Measurements from ENCODE around the gene CATSPERZ.

Gene CATSPERZ

DNA sequence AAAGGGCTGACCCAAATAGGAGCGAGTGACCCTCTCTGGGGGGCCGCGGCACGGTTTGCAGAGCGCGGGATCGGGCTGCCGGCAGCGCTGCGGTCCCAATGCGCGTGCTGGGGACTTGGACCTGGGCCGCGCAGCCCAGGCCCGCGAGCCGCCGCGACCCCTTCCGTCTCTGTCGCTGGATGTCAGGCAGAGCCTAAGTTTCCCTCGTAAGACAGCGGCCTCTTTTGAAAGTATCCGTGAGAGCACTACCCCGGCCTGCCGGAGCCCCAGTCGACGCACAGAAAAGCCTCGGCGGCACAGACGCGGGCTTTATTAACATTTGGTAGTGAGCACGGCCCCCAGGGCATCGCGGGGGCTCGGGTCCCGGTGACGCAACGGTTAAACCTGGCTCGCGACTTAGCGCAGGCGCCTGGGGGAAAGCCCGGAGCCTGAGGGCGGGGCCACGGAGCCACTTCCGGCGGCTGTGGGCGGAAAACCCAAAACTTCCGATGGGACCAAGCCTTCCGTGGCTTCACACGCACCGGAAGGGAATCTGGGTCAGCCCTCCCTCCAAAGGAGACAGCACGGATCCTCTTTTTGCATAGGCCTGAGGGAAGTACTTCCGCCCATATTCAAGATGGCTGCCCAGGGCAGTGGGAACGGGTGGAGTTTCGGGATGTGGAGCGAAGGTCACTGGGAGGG is 30.5 kb upstream of the CATSPERZ start:
- H4K8ac ChIP-seq (ENCODE audit: low read depth, low read length): peak overlapping the region; percentile 99
- H3K4me1 ChIP-seq (ENCODE audit: control insufficient read depth in 1 of 2, insufficient read depth in 2 of 2, low read length in 2 of 2): peaks cover 14 to 18% of the 10 kb centered on the region in 2 experiments
- peak overlapping the region; percentile 99 for H3K27ac ChIP-seq (ENCODE audit: low read depth, low read length)
- H3K27me3 ChIP-seq (ENCODE audit: insufficient read depth, low read length): no peaks in the 10 kb centered on the region
- peak overlapping the region; percentile 99 for H4K91ac ChIP-seq (ENCODE audit: low read depth, low read length)
- H2BK5ac ChIP-seq (ENCODE audit: low read depth, low read length, poor library complexity): peak overlapping the region; percentile 98
- no peak overlapping the region for H2BK12ac ChIP-seq (ENCODE audit: low read length)
- peaks cover 31 to 33% of the 10 kb centered on the region in 2 experiments for H3K36me3 ChIP-seq (ENCODE audit: control insufficient read depth in 1 of 2, insufficient read depth in 2 of 2, low read length in 2 of 2)
- no peaks in the 10 kb centered on the region for H3K9me3 ChIP-seq (ENCODE audit: insufficient read depth, low read depth, low read length)
- H3K4me2 ChIP-seq (ENCODE audit: low read length): peak overlapping the region; percentile 92
- H3K14ac ChIP-seq (ENCODE audit: low read length): peak overlapping the region; percentile 96
- H3K23ac ChIP-seq (ENCODE audit: low read length): no peak overlapping the region
- no CpG with 5 or more reads among the region's 58 CpGs for WGBS (ENCODE audit: extremely low coverage, insufficient coverage, insufficient read length)
- H2AFZ ChIP-seq (ENCODE audit: insufficient read depth, low read length, poor library complexity): peak overlapping the region; percentile 64
- H2BK120ac ChIP-seq (ENCODE audit: insufficient read depth, low read length, poor library complexity): peak overlapping the region; percentile 91
- H3K79me1 ChIP-seq (ENCODE audit: low read length): peaks cover 28% of the 10 kb centered on the region
- peak overlapping the region; percentile 96 for H3K9ac ChIP-seq (ENCODE audit: low read length)
- H3K4me3 ChIP-seq (ENCODE audit: low read depth, low read length): peak overlapping the region; percentile 80
- H3K4ac ChIP-seq (ENCODE audit: low read depth, low read length): peak overlapping the region; percentile 67
- peaks cover 13% of the 10 kb centered on the region for H3K79me2 ChIP-seq (ENCODE audit: control insufficient read depth, insufficient read depth, low read length, poor library complexity)
- peak overlapping the region; percentile 99 for H4K12ac ChIP-seq (ENCODE audit: low read depth, low read length)
- DNase-seq: peak; percentile 99 to 100
- peak overlapping the region; percentile 85 for H3K18ac ChIP-seq (ENCODE audit: low read length)
- peak overlapping the region; percentile 55 for H2AK5ac ChIP-seq (ENCODE audit: low read length)

DNA sequence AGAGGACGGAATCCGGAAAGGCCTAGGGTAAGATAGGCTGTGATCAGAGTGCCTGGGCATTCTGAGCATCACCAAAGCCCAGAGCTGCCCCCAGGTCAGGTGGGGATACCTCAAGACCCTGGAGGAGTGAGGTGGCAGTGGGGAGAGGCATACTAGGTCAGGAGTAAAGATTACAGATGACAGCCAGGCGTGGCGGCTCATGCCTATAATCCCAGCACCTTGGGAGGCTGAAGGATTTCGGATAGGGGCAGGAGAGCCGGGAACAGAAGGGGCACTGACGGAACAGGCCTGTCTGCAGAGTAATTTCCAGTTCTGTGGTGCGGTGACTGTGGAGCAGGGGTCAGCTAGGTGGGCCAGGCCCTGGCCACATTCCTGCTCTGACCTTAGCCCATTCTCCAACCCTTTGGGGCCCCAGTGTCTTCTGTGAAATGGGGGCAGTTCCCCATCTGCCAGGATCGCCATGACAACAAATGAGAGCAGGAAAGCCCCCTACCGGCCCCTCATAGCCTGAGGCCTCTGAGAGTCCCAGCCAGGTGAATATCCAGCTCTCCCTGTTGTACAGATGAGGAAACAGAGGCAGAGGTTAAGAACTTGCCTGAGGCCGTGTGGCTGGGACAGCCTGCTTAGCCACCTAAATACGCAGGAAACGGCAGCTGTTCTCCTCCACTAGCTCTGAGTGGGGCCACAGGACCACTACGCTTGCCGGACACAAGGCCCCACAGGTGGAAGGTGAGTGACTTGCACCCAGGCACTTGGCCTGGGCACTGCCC is 24.9 kb upstream of the CATSPERZ start:
- H4K91ac ChIP-seq (ENCODE audit: low read depth, low read length): peak overlapping the region; percentile 10
- H3K79me1 ChIP-seq (ENCODE audit: low read length): peaks cover 21% of the 10 kb centered on the region

DNA sequence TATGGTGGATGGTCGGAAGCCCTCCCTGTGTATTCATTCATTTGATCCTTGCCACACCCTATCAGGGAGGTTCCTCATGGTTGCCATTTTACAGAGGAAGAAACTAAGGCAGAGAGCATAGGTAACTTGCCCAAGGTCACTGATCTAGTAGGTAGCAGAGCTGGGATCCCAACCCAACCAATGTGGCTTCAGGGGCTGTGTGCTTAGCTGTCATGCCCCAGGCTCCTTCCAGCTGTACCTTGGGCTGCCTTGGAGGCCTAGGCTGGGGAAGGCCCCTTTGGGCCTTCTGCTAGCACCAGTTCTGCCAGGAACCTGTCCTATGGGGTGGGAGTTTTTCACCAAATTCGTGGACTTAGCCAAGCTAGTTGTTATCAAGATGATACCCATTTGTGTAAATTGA is 24.3 kb upstream of the CATSPERZ start:
- Histone ChIP-seq H4K8ac (ENCODE audit: low read depth, low read length) (no peak overlapping the region), H3K14ac (ENCODE audit: low read length) (no peak overlapping the region), H2BK12ac (ENCODE audit: low read length) (no peak overlapping the region), H4K91ac (ENCODE audit: low read depth, low read length) (peak overlapping the region; percentile 10), H3K27me3 (ENCODE audit: insufficient read depth, low read length) (no peaks in the 10 kb centered on the region), H2AFZ (ENCODE audit: insufficient read depth, low read length, poor library complexity) (no peak overlapping the region), H2BK5ac (ENCODE audit: low read depth, low read length, poor library complexity) (peak overlapping the region; percentile 16), H3K23ac (ENCODE audit: low read length) (no peak overlapping the region), H3K36me3 (ENCODE audit: control insufficient read depth in 1 of 2, insufficient read depth in 2 of 2, low read length in 2 of 2) (peaks cover 19 to 23% of the 10 kb centered on the region in 2 experiments), H3K79me1 (ENCODE audit: low read length) (peaks cover 17% of the 10 kb centered on the region), H3K4me3 (ENCODE audit: low read depth, low read length) (no peak overlapping the region), H3K4me1 (ENCODE audit: control insufficient read depth in 1 of 2, insufficient read depth in 2 of 2, low read length in 2 of 2) (peaks cover 14 to 16% of the 10 kb centered on the region in 2 experiments), H2BK120ac (ENCODE audit: insufficient read depth, low read length, poor library complexity) (peak overlapping the region; percentile 3), H3K79me2 (ENCODE audit: control insufficient read depth, insufficient read depth, low read length, poor library complexity) (peaks cover 4% of the 10 kb centered on the region), H3K27ac (ENCODE audit: low read depth, low read length) (peak overlapping the region; percentile 78), H3K4me2 (ENCODE audit: low read length) (no peak overlapping the region), H3K18ac (ENCODE audit: low read length) (no peak overlapping the region), H4K12ac (ENCODE audit: low read depth, low read length) (no peak overlapping the region), H3K9me3 (ENCODE audit: insufficient read depth, low read depth, low read length) (no peaks in the 10 kb centered on the region), H3K4ac (ENCODE audit: low read depth, low read length) (no peak overlapping the region), H2AK5ac (ENCODE audit: low read length) (no peak overlapping the region), H3K9ac (ENCODE audit: low read length) (no peak overlapping the region)
- WGBS (ENCODE audit: extremely low coverage, insufficient coverage, insufficient read length): no CpG with 5 or more reads among the region's 2 CpGs
- peak; percentile 81 for DNase-seq

More for the DNA sequence above, 24.9 kb upstream of the CATSPERZ start:
- H3K27me3 ChIP-seq (ENCODE audit: insufficient read depth, low read length): no peaks in the 10 kb centered on the region
- no peak overlapping the region for H3K18ac ChIP-seq (ENCODE audit: low read length)
- H2BK12ac ChIP-seq (ENCODE audit: low read length): no peak overlapping the region
- H2AFZ ChIP-seq (ENCODE audit: insufficient read depth, low read length, poor library complexity): no peak overlapping the region
- WGBS (ENCODE audit: extremely low coverage, insufficient coverage, insufficient read length): no CpG with 5 or more reads among the region's 15 CpGs
- H3K4ac ChIP-seq (ENCODE audit: low read depth, low read length): no peak overlapping the region
- H2AK5ac ChIP-seq (ENCODE audit: low read length): no peak overlapping the region
- no peak overlapping the region for H3K9ac ChIP-seq (ENCODE audit: low read length)
- H3K4me2 ChIP-seq (ENCODE audit: low read length): no peak overlapping the region
- peak overlapping the region; percentile 78 for H3K27ac ChIP-seq (ENCODE audit: low read depth, low read length)
- H2BK120ac ChIP-seq (ENCODE audit: insufficient read depth, low read length, poor library complexity): peak overlapping the region; percentile 4
- H3K9me3 ChIP-seq (ENCODE audit: insufficient read depth, low read depth, low read length): no peaks in the 10 kb centered on the region
- no peak overlapping the region for H3K23ac ChIP-seq (ENCODE audit: low read length)
- H3K36me3 ChIP-seq (ENCODE audit: control insufficient read depth in 1 of 2, insufficient read depth in 2 of 2, low read length in 2 of 2): peaks cover 19 to 23% of the 10 kb centered on the region in 2 experiments
- H3K4me3 ChIP-seq (ENCODE audit: low read depth, low read length): no peak overlapping the region
- DNase-seq: peak; percentile 97 to 98
- peaks cover 14 to 16% of the 10 kb centered on the region in 2 experiments for H3K4me1 ChIP-seq (ENCODE audit: control insufficient read depth in 1 of 2, insufficient read depth in 2 of 2, low read length in 2 of 2)
- peak overlapping the region; percentile 19 for H2BK5ac ChIP-seq (ENCODE audit: low read depth, low read length, poor library complexity)
- no peak overlapping the region for H4K8ac ChIP-seq (ENCODE audit: low read depth, low read length)
- peaks cover 7% of the 10 kb centered on the region for H3K79me2 ChIP-seq (ENCODE audit: control insufficient read depth, insufficient read depth, low read length, poor library complexity)
- no peak overlapping the region for H3K14ac ChIP-seq (ENCODE audit: low read length)
- no peak overlapping the region for H4K12ac ChIP-seq (ENCODE audit: low read depth, low read length)

DNA sequence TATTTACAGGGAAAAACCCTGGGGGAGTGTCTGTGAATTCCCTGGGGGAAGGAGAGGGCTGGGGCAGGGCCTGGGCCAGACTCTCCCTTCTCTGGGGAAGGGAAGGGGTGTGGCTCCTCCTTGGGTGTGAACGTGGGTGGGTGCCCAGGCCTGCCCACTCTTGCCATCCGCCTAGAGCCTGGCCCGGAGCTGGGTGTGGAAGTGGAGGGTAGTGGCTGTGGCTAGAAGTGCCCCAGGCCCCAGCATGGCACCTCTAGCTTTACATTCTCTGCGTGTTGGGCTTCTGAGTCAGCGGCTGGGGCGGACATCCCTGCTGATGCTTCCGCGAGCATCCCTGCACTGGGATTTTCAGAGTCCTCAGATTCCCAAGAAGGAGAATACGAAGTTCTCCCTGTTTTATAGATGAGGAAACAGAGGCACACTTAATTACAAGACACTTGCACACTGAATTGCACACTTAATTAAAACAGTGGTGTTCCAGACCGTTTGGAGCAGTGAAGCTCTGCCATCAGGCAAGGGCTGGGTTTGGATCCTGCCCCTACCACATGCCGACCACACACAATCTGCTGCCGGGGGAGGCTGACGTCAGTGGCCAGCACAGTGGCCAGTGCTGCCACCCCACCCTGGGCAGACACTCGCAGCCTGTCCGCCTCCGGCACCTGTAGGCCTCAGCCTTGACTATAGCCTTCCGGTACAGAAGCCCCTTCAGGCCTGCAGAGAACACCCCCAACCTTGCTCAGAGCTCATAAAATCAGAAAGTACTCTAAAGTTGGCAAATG is 23.3 kb upstream of the CATSPERZ start:
- Histone ChIP-seq H3K36me3 (ENCODE audit: control insufficient read depth in 1 of 2, insufficient read depth in 2 of 2, low read length in 2 of 2) (peaks cover 22 to 23% of the 10 kb centered on the region in 2 experiments), H3K9ac (ENCODE audit: low read length) (no peak overlapping the region), H3K9me3 (ENCODE audit: insufficient read depth, low read depth, low read length) (no peaks in the 10 kb centered on the region), H2AFZ (ENCODE audit: insufficient read depth, low read length, poor library complexity) (no peak overlapping the region), H4K12ac (ENCODE audit: low read depth, low read length) (no peak overlapping the region), H3K4me1 (ENCODE audit: control insufficient read depth in 1 of 2, insufficient read depth in 2 of 2, low read length in 2 of 2) (peaks cover 14% of the 10 kb centered on the region in 2 experiments), H2BK12ac (ENCODE audit: low read length) (peak overlapping the region; percentile 32), H3K4me2 (ENCODE audit: low read length) (no peak overlapping the region), H4K8ac (ENCODE audit: low read depth, low read length) (no peak overlapping the region), H3K4ac (ENCODE audit: low read depth, low read length) (no peak overlapping the region), H2BK5ac (ENCODE audit: low read depth, low read length, poor library complexity) (no peak overlapping the region), H3K27ac (ENCODE audit: low read depth, low read length) (peak overlapping the region; percentile 38), H4K91ac (ENCODE audit: low read depth, low read length) (no peak overlapping the region), H3K79me1 (ENCODE audit: low read length) (peaks cover 11% of the 10 kb centered on the region), H3K18ac (ENCODE audit: low read length) (no peak overlapping the region), H2BK120ac (ENCODE audit: insufficient read depth, low read length, poor library complexity) (no peak overlapping the region), H3K79me2 (ENCODE audit: control insufficient read depth, insufficient read depth, low read length, poor library complexity) (no peaks in the 10 kb centered on the region), H3K23ac (ENCODE audit: low read length) (no peak overlapping the region), H3K14ac (ENCODE audit: low read length) (peak overlapping the region; percentile 46), H2AK5ac (ENCODE audit: low read length) (peak overlapping the region; percentile 35), H3K4me3 (ENCODE audit: low read depth, low read length) (no peak overlapping the region), H3K27me3 (ENCODE audit: insufficient read depth, low read length) (no peaks in the 10 kb centered on the region)
- no CpG with 5 or more reads among the region's 17 CpGs for WGBS (ENCODE audit: extremely low coverage, insufficient coverage, insufficient read length)
- DNase-seq: peak; percentile 98

All from trophoblast cell (in vitro differentiated cells and primary cell).